ENCODE measurements around the gene LMF1. TPM values are rescaled to one million over a fixed set of nuclear protein-coding genes. Genes with fewer than 3 reads are reported as not detected.

LMF1 gene
- total and polyA plus RNA-seq, 2 donors (not counting 1 experiment from before 2014, with no cell fraction given), result 36.4 to 63.2 TPM

- ChIA-PET POLR2A (no interaction called here), CTCF (no interaction called here)
- intact Hi-C loops (cut with micrococcal nuclease), result no loop called here
- Histone ChIP-seq H3K79me2 (ENCODE audit: control insufficient read depth, insufficient read depth, low read length) (no peaks in the 10 kb centered on the region), H3K9ac (ENCODE audit: low read length) (no peak overlapping the region), H3K4me1 (ENCODE audit: control insufficient read depth in 2 of 2, insufficient read depth in 2 of 2, low read length in 2 of 2) (peaks cover 0 to 4% of the 10 kb centered on the region in 2 donors), H4K20me1 (ENCODE audit: control insufficient read depth, insufficient read depth, low read length, poor library complexity, severe bottlenecking) (no peaks in the 10 kb centered on the region), H2AFZ (ENCODE audit: insufficient read depth, low read depth, low read length, poor library complexity, severe bottlenecking) (no peak overlapping the region), H3K36me3 (replicated peaks in 1 of 2; ENCODE audit: control extremely low read depth in 1 of 2, control insufficient read depth in 1 of 2, extremely low read depth in 1 of 2, insufficient read depth in 2 of 2, low read length in 1 of 2) (peaks cover 0 to 4% of the 10 kb centered on the region in 2 experiments), H3K4me3 (ENCODE audit: control extremely low read depth in 1 of 5, extremely low read depth in 1 of 5, insufficient read depth in 1 of 5, low read depth in 2 of 5, low read length in 4 of 5) (no peak overlapping the region), H3K4me2 (replicated peaks; ENCODE audit: low read depth, low read length, poor library complexity, severe bottlenecking) (no peak overlapping the region), H3K27me3 (replicated peaks in 1 of 4; ENCODE audit: control extremely low read depth in 1 of 4, control insufficient read depth in 3 of 4, insufficient read depth in 4 of 4, low read length in 3 of 4) (no peaks in the 10 kb centered on the region), H3K27ac (ENCODE audit: low read length in 2 of 2) (no peak overlapping the region), H3K9me3 (ENCODE audit: control extremely low read depth in 1 of 3, control insufficient read depth in 2 of 3, insufficient read depth in 1 of 3, low read length in 2 of 3) (peaks cover 0 to 35% (median 0%) of the 10 kb centered on the region in 3 donors)
- H3K4me3 Mint-ChIP-seq, result no peak overlapping the region
- H3K9me3 Mint-ChIP-seq (ENCODE audit: insufficient read depth), result peaks cover 3% of the 10 kb centered on the region
- DNase-seq (no peak), ATAC-seq (ENCODE audit: low read depth) (no peak)
- peaks cover 12% of the 10 kb centered on the region for H3K4me1 Mint-ChIP-seq
- H3K27me3 Mint-ChIP-seq, result no peaks in the 10 kb centered on the region
- no peak overlapping the region for H3K27ac Mint-ChIP-seq
- 100% methylated on average over 10 of the region's 13 CpGs for WGBS (ENCODE audit: insufficient coverage)
- no peak for TF ChIP-seq EZH2 (IDR thresholded peaks at IDR 0.05; ENCODE audit: borderline replicate concordance, insufficient read depth, low read depth, low read length, poor library complexity, severe bottlenecking)
- TF ChIP-seq CTCF (IDR thresholded peaks at IDR 0.05), result no peak
These were observed 46.0 kb downstream of the LMF1 start for GRCh38 chr16:924806-925205.

GRCh38 chr16:924063-924462 lies 46.7 kb downstream of the LMF1 start:
- Histone ChIP-seq H3K27me3 (replicated peaks in 1 of 4; ENCODE audit: control extremely low read depth in 1 of 4, control insufficient read depth in 3 of 4, insufficient read depth in 4 of 4, low read length in 3 of 4) (no peaks in the 10 kb centered on the region), H3K4me2 (replicated peaks; ENCODE audit: low read depth, low read length, poor library complexity, severe bottlenecking) (no peak overlapping the region), H3K27ac (ENCODE audit: low read length in 2 of 2) (no peak overlapping the region), H3K79me2 (ENCODE audit: control insufficient read depth, insufficient read depth, low read length) (no peaks in the 10 kb centered on the region), H3K9me3 (ENCODE audit: control extremely low read depth in 1 of 3, control insufficient read depth in 2 of 3, insufficient read depth in 1 of 3, low read length in 2 of 3) (peaks cover 0 to 35% (median 0%) of the 10 kb centered on the region in 3 donors), H2AFZ (ENCODE audit: insufficient read depth, low read depth, low read length, poor library complexity, severe bottlenecking) (no peak overlapping the region), H3K36me3 (replicated peaks in 1 of 2; ENCODE audit: control extremely low read depth in 1 of 2, control insufficient read depth in 1 of 2, extremely low read depth in 1 of 2, insufficient read depth in 2 of 2, low read length in 1 of 2) (peaks cover 0 to 4% of the 10 kb centered on the region in 2 experiments), H3K4me1 (ENCODE audit: control insufficient read depth in 2 of 2, insufficient read depth in 2 of 2, low read length in 2 of 2) (peaks cover 0 to 4% of the 10 kb centered on the region in 2 donors), H4K20me1 (ENCODE audit: control insufficient read depth, insufficient read depth, low read length, poor library complexity, severe bottlenecking) (peaks cover 5% of the 10 kb centered on the region), H3K4me3 (ENCODE audit: control extremely low read depth in 1 of 5, extremely low read depth in 1 of 5, insufficient read depth in 1 of 5, low read depth in 2 of 5, low read length in 4 of 5) (no peak overlapping the region), H3K9ac (ENCODE audit: low read length) (no peak overlapping the region)
- Mint-ChIP-seq H3K4me1 (peaks cover 12% of the 10 kb centered on the region), H3K27me3 (no peaks in the 10 kb centered on the region), H3K9me3 (ENCODE audit: insufficient read depth) (peaks cover 3% of the 10 kb centered on the region), H3K4me3 (no peak overlapping the region), H3K27ac (no peak overlapping the region)
- ChIA-PET CTCF (no interaction called here), POLR2A (no interaction called here)
- DNase-seq (no peak), ATAC-seq (ENCODE audit: low read depth) (no peak)
- no peak for TF ChIP-seq CTCF (IDR thresholded peaks at IDR 0.05)
- no peak for TF ChIP-seq EZH2 (IDR thresholded peaks at IDR 0.05; ENCODE audit: borderline replicate concordance, insufficient read depth, low read depth, low read length, poor library complexity, severe bottlenecking)
- intact Hi-C loops (cut with micrococcal nuclease), result no loop called here
- WGBS (ENCODE audit: insufficient coverage), result no CpG with 5 or more reads among the region's 5 CpGs

Data from B cell (primary cell).